Liver (tissue), 9 donors: ENCODE measurements around the gene INTS3. TPM values are rescaled to one million over a fixed set of nuclear protein-coding genes. Genes with fewer than 3 reads are reported as not detected.

Experiments used
- DNase-seq: peaks from one replicate; pipeline ENCODE4 v3.0.0-alpha.2; 2017; ENCODE audit warnings: low spot score
- H3K27ac ChIP-seq, 2 donors: one replicate each; pipeline ENCODE4 v1.7.0; 2013; ENCODE audit warnings: inconsistent platforms in 2 of 2, low read length in 2 of 2, control low read depth in 1 of 2, low read depth in 1 of 2, mild to moderate bottlenecking in 1 of 2
- H3K27me3 ChIP-seq, 4 donors: one replicate each; pipeline versions ENCODE4 v1.6.1 to v1.7.0; 2013; ENCODE audit warnings: low read length in 3 of 4, inconsistent platforms in 1 of 4, mild to moderate bottlenecking in 1 of 4, moderate library complexity in 1 of 4; ENCODE audit not compliant: control insufficient read depth in 4 of 4, insufficient read depth in 4 of 4
- H3K36me3 ChIP-seq, 4 donors: one replicate each; pipeline versions ENCODE4 v1.6.1 to v1.7.0; 2013; ENCODE audit warnings: low read length in 3 of 4, mild to moderate bottlenecking in 3 of 4, low read depth in 1 of 4, moderate library complexity in 1 of 4; ENCODE audit not compliant: control insufficient read depth in 4 of 4, insufficient read depth in 3 of 4
- H3K4me1 ChIP-seq, 4 donors: one replicate each; pipeline versions ENCODE4 v1.6.1 to v1.7.0; 2013; ENCODE audit warnings: low read length in 3 of 4, mild to moderate bottlenecking in 3 of 4, moderate library complexity in 1 of 4; ENCODE audit not compliant: control insufficient read depth in 4 of 4, insufficient read depth in 4 of 4
- H3K4me3 ChIP-seq, 3 donors: one replicate each; pipeline versions ENCODE4 v1.6.1 to v1.7.0; 2013; ENCODE audit warnings: low read length in 3 of 3, control low read depth in 1 of 3, low read depth in 1 of 3, mild to moderate bottlenecking in 1 of 3
- H3K9ac ChIP-seq, 2 donors: one replicate each; pipeline ENCODE4 v1.7.0; 2013; ENCODE audit warnings: low read length in 2 of 2, mild to moderate bottlenecking in 2 of 2, moderate library complexity in 2 of 2, control low read depth in 1 of 2, low read depth in 1 of 2
- H3K9me3 ChIP-seq, 4 donors: one replicate each; pipeline versions ENCODE4 v1.6.1 to v1.7.0; 2013; ENCODE audit warnings: low read length in 3 of 4; ENCODE audit not compliant: control insufficient read depth in 4 of 4
- ATF3 ChIP-seq: IDR thresholded peaks from 2 replicates; pipeline ENCODE4 v1.6.1; 2016; ENCODE audit warnings: antibody characterized with exemption
- HNF4A ChIP-seq, 2 donors: conservative IDR thresholded peaks; 2 replicates each; pipeline ENCODE4 v1.6.1; 2016; ENCODE audit warnings: antibody characterized with exemption in 2 of 2, mild to moderate bottlenecking in 2 of 2
- MAX ChIP-seq: IDR thresholded peaks from 2 replicates; pipeline ENCODE4 v1.6.1; 2016; ENCODE audit warnings: antibody characterized with exemption
- NR2F2 ChIP-seq: IDR thresholded peaks from 2 replicates; pipeline ENCODE4 v1.6.1; 2016; ENCODE audit warnings: antibody characterized with exemption
- REST ChIP-seq: IDR thresholded peaks from 2 replicates; pipeline ENCODE4 v1.6.1; 2016; ENCODE audit warnings: antibody characterized with exemption, mild to moderate bottlenecking
- RXRA ChIP-seq, 2 donors: IDR thresholded peaks; 2 replicates each; pipeline ENCODE4 v1.6.1; 2017 to 2018; ENCODE audit warnings: antibody characterized with exemption in 2 of 2, mild to moderate bottlenecking in 1 of 2
- SP1 ChIP-seq: IDR thresholded peaks from 2 replicates; pipeline ENCODE4 v1.6.1; 2018; ENCODE audit warnings: antibody characterized with exemption, mild to moderate bottlenecking
- YY1 ChIP-seq: IDR thresholded peaks from 2 replicates; pipeline ENCODE4 v1.6.1; 2016; ENCODE audit warnings: antibody characterized with exemption, mild to moderate bottlenecking
- WGBS: extraction: QIAGEN DNeasy Blood & Tissue Kit; methylation state at CpG from one replicate; pipeline ENCODE4 v1.1.7; 2013; 5-methylcytosine and 5-hydroxymethylcytosine counted together
- polyA plus RNA-seq, 2 donors: library from polyadenylated mRNA; stranded (reverse) in 1 of 2; unstranded in 1 of 2; fragments of 200-250 nt in 1 of 2; fragments of >200 nt in 1 of 2; fragmentation: Nextera tagmentation in 1 of 2; extraction: Ambion mirVana in 1 of 2; gene quantifications; one replicate each; pipeline versions ENCODE4 v1.2.1 to v1.2.3, GENCODE V29; 2013 to 2015
- total RNA-seq, 2 donors: library from RNA; depleted of rRNA; stranded (reverse); fragments of >200 nt; gene quantifications; one replicate each; pipeline ENCODE4 v1.2.3, GENCODE V29; 2014
- donor health status: healthy.
- donor health status: healthy.
- donor health status: healthy.
- donor health status: healthy.
- donor health status: healthy.

The INTS3 gene
- total and polyA plus RNA-seq, 4 donors: 9.0 to 26.0 (median 15.2) TPM

GRCh38 chr1:153790313-153790965 is 62.6 kb downstream of the INTS3 start:
- TF ChIP-seq NR2F2: peak; percentile 12
- TF ChIP-seq HNF4A (conservative IDR thresholded peaks at IDR 0.05): no peak
- TF ChIP-seq REST: no peak
- peak; percentile 67 for TF ChIP-seq YY1
- 62% methylated on average over 16 of the region's 16 CpGs for WGBS
- Histone ChIP-seq H3K27me3 (no peaks in the 10 kb centered on the region), H3K9ac (peak overlapping the region in 1 of 2 donors; percentile 5), H3K9me3 (no peaks in the 10 kb centered on the region), H3K27ac (peak overlapping the region; percentile 58 to 81), H3K4me3 (no peak overlapping the region), H3K36me3 (no peaks in the 10 kb centered on the region), H3K4me1 (peaks cover 3 to 19% (median 15%) of the 10 kb centered on the region in 4 donors)
- no peak for DNase-seq

- Histone ChIP-seq H3K9me3 (no peaks in the 10 kb centered on the region), H3K4me3 (no peak overlapping the region), H3K27me3 (no peaks in the 10 kb centered on the region), H3K27ac (peak overlapping the region; percentile 58 to 81), H3K36me3 (no peaks in the 10 kb centered on the region), H3K4me1 (peaks cover 3 to 19% (median 15%) of the 10 kb centered on the region in 4 donors), H3K9ac (peak overlapping the region in 1 of 2 donors; percentile 5)
- TF ChIP-seq RXRA (IDR thresholded peaks at IDR 0.05) (peak in 1 of 2 donors; percentile 6), ATF3 (peak; percentile 35), REST (no peak), MAX (no peak), YY1 (peak; percentile 31), SP1 (peak; percentile 19)
- WGBS: 74% methylated on average over 9 of the region's 9 CpGs
- DNase-seq: no peak
These were observed 63.3 kb downstream of the INTS3 start for GRCh38 chr1:153790966-153791647.
